Neural progenitor cell (in vitro differentiated cells): ENCODE measurements around the gene FGF19.

Source experiments
- CTCF ChIP-seq: fragments of 200-600 bp; sonication (generic); IDR thresholded peaks from 2 replicates; pipeline ENCODE4 v1.5.1; 2017; ENCODE audit warnings: antibody characterized with exemption, mild to moderate bottlenecking
- EZH2phosphoT487 ChIP-seq: fragments of 200-600 bp; sonication (generic); IDR thresholded peaks from 2 replicates; pipeline ENCODE4 v1.6.1; 2017; ENCODE audit warnings: antibody characterized with exemption

- TF ChIP-seq EZH2phosphoT487 (no peak), CTCF (no peak)
Observed at GRCh38 chr11:69652999-69653398, 50.8 kb downstream of the FGF19 start.
